Testis (tissue), 2 donors: ENCODE results near the gene CKAP5.

Source experiments
- CTCF ChIP-seq, 3 experiments: fragments of 450-650 bp in 2 of 3; fragments of 200-600 bp in 1 of 3; sonication (generic) in 1 of 3; IDR thresholded peaks; one replicate each; pipeline ENCODE4 v1.5.1; 2016 to 2019; ENCODE audit warnings: antibody characterized with exemption in 3 of 3, mild to moderate bottlenecking in 2 of 3, moderate library complexity in 1 of 3
- POLR2A ChIP-seq: fragments of 450-650 bp; IDR thresholded peaks from one replicate; pipeline ENCODE4 v1.6.1; 2017; ENCODE audit warnings: antibody characterized with exemption, mild to moderate bottlenecking, moderate library complexity

GRCh38 chr11:46889251-46889650 lies 43.2 kb upstream of the CKAP5 start:
- no peak for TF ChIP-seq CTCF (IDR thresholded peaks at IDR 0.05)
- TF ChIP-seq POLR2A: no peak
